ENCODE measurements around the gene TENT4B.
"Not testable (repeated sequence)": the region's sequence is repeated elsewhere in the genome, so short reads cannot be mapped to it uniquely, and the experiment has no call there.

Gene TENT4B

DNA sequence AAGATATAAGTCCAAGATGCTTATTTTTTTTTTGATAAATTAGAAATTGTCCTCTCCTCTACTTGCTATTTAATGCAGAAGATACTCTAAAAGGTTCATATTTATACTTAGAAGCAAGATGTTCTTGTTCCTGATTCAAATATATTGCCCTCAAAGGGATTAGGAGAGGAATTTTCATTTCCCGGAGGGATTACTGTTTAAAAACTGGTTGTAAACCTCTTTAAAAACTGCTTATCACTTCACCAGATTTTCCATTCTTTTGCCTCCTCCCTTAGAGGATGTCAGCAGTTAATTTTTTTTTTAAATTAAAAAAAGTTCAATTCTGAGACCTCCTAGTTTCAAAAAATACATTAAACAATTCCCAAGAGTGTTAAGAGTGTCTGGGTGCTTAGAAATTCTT is 2.8 kb downstream of the TENT4B start:
- DNase-seq: no peak

DNA sequence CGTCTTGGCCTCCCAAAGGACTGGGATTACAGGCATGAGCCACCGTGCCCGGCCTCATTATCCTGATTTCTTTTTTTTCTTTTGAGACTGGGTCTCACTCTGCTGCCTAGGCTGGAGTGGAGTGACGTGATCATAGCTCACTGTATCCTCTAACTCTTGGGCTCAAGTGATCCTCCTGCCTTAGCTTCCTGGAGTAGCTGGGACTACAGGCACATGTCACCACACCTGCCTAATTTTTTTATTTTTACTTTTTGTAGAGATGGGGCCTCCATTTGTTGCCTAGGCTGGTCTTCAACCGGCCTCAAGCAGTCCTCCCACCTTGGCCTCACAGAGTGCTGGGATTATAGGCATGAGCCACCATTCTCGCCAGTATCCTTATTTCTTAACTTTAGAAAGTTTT is 3.5 kb downstream of the TENT4B start:
- no peak for DNase-seq

DNA sequence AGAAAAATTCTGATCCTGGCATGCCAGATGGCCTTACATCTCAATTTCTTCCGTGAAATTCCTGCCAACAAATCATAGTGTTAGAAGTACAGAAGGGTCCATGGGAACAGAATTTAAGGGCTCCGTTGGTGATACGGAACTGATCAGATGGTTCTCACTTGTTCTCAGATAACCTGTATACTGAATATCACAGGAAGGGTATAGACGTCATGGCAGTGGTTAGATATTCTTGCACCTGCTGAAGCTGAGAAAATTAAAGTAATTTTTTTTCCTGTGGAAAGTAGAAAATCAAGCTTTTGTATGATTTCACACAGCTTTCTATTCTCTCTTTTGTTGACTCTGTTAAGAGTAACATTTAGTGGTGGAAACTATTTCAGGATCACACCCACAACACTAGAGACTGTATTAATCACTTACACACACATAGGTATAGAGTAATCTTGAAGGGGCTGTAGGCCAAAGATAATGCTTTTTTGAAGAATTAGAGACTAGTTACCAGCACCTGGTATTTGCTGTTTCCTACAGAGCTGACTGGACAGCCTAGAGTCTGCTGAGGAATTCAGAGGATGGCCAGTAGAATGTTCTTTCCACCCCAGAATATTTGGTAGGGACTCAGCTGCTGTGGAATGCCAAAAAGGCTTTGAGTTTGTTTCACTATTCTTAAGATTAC is 7.5 kb downstream of the TENT4B start:
- DNase-seq: no peak

DNA sequence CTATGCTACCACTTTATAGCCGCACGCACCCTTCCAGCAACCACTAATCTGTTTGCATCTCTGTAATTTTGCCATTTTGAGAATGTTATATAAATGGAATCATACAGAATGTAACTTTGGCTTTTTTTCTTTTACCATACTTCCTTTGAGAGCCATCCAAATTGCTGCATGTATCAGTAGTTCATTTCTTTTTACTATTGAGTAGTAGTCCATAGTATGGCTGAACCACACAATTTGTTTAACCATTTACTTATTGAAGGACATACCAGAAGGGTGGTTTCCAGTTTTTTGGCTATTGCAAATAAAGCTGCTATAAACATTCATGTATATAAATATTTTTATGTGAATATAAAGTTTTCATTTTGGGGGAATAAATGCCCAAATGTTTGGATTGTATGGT is 8.8 kb downstream of the TENT4B start:
- DNase-seq: no peak

DNA sequence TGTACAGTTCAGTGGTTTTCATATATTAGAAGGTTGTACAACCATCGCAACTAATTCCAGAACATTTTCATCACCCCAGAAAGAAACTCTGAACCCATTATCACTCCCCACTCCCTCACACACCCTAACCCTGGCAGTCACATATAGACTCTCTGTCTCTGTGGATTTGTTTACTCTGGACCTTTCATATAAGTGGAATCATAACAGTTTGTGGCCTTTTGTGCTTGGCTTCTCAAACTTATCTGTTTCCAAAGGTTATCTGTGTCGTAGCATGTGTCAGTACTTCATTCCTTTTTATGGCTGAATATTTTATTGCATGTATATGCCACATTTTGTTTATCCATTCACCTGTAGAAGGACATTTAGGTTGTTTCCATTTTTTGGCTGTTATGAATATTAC is 12.4 kb downstream of the TENT4B start:
- DNase-seq: no peak

DNA sequence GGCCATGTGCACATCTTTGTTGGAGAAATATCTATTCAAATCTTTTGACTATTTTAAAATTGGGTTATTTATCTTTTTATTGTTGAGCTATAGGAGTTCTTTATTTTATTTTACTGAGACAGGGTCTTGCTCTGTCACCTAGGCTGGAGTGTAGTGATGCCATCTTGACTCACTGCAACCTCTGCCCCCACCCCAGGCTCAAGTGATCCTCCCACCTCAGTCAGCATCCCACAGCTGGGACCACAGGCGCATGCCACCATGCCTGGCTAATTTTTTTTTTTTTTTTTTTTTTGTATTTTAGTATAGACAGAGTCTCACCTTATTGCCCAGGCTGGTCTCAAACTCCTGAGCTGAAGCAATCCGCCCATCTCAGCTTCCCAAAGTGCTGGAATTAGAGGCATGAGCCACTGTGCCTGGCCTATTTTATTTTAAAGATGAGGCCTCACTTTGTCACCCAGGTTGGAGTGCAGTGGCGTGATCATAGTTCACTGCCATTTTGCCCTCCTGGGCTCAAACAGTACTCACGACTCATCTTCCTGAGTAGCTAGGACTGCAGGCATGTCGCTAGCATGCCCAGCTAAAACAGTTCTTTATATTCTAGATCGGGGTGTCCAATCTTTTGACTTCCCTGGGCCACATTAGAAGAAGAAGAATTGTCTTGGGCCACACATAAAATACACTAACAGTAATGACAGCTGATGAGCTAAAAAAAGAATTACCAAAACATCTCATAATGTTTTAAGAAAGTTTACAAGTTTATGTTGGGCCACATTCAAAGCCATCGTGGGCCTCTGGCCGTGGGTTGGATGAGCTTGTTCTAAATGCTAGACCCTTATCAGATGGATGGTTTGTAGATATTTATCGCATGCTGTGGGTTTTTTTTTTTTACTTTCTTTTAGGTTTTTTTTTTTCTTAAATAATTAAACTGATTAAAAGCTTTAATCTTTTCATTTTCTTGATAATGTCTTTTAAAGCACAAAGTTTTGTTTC is 13.7 kb downstream of the TENT4B start:
- no peak for DNase-seq

DNA sequence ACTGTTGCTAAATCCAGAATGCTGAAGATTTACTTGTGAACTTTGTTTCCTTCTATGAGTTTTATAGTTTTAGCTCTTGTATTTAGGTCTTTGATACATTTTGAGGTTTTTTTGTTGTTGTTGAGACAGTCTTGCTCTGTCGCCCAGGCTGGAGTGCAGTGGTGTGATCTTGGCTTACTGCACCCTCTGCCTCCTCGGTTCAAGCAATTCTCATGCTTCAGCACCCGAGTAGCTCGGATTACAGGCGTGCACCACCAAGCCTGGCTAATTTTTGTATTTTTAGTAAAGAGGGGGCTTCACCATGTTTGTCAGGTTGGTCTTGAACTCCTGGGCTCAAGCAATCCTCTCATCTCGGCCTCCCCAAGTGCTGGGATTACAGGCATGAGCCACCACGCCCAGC is 14.4 kb downstream of the TENT4B start:
- no peak for DNase-seq

DNA sequence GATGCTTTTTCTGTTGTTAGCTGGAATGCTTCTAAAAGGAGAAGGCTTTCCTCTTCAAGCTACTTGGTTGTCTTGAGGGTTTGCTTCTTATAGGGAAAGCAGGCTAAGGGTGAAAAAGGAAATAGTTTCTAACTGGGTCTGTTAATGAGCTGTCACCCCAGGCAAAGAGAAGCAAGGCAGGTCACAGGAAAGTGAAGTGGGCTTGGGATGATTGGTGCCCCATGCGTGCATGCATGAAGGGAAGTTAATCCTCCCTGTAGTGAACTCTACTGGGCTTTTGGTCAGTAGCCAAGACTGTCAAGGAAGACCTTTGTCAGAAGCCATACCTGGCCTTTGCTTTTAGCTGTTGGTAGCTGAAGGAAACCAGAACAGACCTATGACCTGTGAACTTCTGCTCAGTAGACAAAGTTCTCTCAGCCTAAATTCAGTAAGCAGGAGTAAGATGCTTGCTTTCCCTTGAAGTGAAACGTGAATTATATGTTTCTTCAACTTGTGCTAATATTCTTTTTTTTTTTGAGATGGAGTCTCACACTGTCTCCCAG is 16.5 kb downstream of the TENT4B start:
- DNase-seq: no peak

DNA sequence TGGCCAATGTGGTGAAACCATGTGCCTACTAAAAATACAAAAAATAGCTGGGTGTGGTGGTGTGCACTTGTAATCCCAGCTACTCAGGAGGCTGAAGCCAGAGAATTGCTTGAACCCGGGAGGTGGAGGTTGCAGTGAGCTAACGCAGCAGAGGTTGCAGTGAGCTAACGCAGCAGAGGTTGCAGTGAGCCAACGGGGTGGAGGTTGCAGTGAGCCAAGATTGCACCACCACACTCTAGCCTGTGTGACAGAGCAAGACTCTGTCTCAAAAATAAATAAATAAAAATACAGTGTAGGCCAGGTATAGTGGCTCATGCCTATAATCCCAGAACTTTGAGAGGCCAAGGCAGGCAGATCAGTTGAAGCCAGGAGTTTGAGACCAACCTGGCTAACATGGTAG is 18.7 kb downstream of the TENT4B start:
- not testable (repeated sequence) for DNase-seq

DNA sequence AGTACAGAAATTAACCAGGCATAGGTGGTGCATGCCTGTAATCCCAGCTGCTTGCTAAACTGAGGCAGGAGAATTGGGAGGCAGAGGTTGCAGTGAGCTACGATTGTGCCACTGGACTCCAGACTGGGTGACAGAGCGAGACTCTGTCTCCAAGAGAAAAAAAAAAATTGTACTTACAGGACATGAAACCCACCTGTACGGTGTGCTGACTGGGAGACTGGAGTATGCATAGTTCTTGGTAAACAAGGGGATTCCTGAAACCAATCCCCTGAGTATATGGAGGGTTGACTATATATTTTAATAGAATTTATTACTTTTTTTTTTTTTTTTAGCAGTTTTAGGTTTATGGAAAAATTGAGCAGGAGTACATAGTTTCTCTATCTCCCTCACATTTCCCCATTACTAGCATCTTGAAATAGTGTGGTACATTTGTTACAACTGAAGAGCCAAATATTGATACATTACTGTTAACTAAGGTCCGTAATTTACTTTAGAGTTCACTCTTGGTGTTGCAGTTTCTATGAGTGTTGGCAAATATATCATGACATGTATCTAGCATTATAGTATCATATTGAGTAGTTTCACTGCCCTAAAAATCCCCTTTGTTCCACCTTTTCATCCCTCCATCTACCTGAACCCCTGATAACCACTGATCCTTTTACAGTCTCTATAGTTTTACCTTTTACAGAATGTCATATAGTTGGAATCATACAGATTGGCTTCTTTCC is 19.3 kb downstream of the TENT4B start:
- no peak for DNase-seq

DNA sequence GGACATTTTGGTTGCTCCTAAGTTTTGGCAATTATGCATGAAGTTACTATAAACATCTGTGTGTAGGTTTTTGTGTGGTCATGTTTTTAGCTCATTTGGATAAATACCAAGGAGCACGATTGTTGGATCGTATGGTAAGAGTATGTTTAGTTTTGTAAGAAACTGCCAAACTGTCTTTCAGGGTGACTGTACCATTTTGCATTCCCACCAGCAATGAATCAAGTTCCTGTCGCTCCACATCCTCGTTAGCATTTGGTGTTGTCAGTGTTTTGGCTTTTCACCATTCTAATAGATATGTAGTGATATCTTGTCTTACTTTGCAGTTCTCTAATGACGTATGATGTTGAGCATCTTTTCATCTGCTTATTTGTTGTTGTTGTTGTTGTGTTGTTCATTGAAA is 20.2 kb downstream of the TENT4B start:
- no peak for DNase-seq

DNA sequence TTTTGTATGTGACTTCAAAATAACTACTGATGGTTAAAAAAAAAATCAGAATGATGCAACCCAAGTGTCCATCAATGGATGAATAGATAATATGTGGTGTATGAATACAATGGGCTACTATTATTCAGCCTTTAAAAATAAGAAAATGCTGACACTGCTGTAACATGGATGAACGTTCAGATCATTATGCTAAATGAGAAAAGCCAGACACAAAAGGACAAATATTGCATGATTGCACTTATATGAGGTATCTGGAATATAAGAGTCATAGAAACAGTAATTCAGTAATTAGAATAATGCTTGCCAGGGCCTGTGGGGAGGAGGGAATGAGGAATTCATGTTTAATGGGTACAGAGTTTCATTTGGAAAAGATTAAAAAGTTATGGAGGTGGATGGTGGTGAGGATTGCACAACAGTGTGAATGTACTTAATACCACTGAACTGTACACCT is 25.4 kb downstream of the TENT4B start:
- DNase-seq: no peak

DNA sequence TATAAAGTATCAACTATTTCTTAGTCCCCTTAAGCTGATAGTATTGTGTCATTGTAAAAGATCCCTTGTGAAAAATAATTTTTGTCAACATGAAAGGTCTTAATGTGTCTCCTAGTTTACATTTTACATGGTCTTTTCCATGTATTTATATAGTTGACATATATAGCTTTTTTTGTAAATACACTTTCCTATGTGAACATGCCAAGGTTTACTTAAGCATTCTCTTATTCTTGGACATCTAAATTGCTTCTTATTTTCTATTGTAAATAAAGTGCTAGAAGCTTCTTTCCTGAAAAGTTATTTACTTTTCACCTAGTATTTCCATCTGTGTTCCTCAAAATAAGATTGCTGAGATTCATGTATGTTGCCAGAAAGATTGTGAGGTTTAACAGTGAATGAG is 29.3 kb downstream of the TENT4B start:
- DNase-seq: no peak

DNA sequence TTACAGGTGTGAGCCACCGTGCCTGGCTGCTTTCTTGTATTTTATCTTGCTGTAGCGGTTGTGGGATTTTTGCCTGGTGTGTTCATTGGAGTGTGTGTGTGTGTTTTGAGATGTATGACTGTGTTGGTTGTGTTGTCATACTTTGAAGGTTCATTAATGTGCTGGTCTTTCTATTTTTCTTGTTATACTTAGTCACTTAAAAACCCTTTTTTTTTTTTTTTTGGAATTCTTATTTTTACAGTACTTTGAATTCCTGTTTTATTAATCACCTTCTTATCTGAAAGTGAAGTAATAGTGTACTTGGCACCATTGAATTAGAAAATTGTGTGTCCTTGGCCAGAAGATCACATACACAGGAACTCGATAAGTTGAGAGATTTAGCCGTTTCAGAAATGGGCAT is 30.2 kb downstream of the TENT4B start:
- DNase-seq: no peak

DNA sequence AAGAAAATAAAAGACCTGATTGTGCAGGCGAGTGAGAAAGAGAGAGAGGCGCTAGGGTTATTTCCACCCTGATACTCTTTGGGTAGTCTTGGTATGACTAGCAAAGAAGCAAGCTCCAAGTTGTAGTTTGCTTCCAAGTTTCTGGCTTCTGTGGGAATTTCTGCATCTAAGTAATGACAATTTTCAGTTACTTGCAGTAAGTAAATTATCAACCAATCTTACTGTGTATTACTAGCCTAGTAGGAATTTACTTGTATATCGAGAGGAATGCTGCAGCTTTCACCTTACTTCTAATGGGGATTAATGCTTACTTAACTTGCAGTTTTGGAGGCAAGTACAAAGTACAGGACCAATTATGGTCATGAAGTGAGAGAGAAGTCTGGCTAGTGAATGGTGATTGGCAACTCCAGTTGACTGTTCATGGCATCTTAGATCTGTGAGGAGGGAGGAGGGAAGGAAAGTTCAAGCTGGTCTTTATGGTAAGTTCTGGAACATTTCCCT is 31.9 kb downstream of the TENT4B start:
- DNase-seq: no peak

DNA sequence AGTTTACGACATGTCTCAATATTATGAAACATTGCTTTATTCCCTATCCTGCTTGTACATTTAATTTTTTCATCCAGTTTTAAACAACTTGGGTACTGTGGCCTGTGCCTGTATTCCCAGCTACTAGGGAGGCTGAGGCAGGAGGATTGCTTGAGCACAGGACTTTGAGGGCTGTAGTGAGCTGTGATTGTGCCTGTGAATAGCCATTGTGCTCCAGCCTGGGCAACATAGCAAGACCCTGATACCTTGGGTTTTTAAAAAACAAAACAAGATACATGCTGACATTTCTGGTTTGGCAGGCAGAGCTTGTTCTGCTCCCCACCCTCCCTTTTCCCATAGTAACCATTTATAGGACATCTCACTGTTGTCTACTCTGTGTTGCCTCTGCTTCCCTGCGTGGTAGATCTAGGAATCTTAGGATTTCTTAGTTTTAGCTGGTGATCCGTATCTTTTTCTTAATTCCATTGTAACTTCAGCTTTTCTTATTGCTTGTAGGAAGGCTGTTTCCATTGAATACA is 35.6 kb downstream of the TENT4B start:
- no peak for DNase-seq

DNA sequence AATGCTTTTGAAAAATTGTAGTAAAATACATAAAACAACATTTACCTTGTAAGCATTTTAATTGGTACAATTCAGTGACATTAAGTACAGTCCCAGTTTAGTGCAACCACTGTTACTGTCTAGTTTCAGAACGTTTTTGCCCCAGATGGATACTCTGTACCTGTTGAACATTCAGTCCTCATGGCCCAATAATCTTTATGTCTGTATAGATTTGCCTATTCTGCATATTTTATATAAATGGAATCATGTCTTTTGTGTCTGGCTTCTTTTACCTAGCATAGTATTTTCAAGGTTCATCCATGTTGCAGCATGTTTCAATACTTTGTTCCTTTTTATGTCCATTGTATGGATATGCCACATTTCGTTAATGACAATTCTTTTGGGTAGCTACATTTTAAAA is 37.2 kb downstream of the TENT4B start:
- no peak for DNase-seq

DNA sequence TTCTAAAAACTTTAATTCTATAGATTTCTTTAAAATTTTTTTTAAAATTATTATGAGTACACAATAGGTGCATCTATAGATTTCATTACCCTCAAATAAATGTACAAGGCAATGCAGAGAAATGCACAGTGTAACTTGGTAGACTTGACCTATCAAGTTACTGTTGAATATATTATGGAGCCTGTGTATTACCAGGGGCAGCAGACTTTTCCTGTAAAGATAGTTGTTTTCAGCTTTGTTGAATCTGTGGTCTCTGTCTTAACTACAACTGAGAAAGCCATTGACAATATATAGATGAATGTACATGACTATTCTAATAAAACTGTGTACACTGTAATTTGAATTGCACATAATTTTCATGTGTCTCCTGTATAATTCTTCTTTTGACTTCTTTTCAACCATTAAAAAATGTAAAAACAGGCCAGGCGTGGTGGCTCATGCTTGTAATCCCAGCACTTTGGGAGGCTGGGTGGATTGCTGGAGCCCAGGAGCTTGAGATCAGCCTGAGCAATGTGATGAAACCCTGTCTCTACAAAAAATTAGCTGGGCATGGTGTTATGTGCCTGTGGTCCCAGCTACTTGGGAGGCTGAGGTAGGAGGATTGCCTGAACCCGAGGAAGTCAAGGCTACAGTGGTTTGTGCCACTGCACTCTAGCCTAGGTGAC is 39.4 kb downstream of the TENT4B start:
- DNase-seq: no peak

DNA sequence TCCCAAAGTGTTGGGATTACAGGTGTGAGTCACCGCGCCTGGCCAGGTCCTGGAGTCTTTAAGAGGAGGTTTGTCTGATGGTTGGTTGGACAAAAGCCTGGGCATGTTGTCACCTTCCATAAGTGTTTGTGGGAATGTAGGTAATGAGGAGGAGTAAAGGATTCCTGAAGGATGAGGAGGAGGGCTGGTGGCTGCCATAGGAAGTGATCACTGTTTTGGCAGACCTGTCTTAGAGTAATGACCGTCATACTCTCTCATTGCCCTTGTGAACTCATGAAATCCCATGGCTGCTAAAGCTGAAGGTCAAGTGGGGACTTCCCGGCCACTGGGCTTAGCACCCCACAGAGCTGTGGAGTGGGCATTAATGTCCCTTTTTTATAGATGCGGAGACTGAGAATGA is 40.5 kb downstream of the TENT4B start:
- DNase-seq: no peak

DNA sequence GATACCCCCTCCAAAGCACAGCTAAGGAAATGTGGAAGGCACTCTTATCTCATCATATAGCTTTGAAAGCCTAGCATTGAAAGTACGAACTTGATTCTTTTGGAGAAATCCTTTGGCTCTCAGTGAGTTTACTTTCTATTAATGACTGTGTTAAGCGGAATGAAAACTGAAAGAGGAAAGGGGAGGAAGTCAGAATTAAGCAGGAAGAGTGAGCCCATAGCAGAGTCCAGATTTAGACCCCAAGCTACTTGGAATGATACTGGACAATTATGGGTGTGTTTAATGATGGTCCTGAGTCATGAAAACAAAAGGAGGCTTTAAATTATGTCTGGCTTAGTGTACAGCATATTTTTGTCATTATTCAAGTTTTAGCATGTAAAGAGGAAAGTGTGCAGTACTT is 42.2 kb downstream of the TENT4B start:
- no peak for DNase-seq

DNA sequence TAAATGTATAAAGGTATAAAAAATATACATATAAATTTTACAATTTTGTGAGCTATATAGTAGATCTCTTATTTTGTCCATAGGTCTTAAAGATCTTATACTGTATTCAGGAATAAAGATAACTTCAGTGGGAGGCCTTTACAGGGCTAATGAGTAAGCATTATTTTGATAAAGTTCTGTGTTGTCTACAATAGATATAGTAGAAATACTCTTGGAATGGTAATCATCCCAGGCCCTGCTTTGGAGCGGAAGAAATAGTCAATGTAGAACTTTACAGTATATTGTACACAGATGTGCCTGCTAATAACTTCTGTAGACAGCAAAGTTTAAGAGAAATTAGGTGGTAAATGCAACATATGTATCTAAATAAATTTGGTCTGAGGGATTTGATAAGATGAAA is 42.6 kb downstream of the TENT4B start:
- DNase-seq: no peak

DNA sequence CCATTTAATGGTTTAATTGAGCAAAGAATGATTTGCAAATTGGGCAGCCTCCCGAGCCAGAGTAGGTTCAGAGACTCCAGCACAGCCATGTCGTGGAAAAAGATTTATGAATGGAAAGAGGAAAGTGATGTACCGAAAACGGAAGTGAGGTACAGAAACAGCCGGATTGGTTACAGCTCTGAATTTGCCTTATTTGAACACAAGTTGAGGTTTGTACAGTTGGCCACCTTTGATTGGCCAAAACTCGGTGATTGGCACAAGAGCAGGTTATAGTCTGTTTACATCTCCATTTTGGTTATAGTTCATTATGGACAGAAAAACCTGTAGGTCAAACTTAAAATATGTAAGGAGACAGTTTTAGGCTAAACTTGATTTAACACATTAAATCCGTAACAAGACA is 44.5 kb downstream of the TENT4B start:
- no peak for DNase-seq

Measured in effector CD8-positive, alpha-beta T cell (primary cell).